ENCODE measurements around the gene FGD3. TPM values are rescaled to one million over a fixed set of nuclear protein-coding genes. Genes with fewer than 3 reads are reported as not detected.

Gene FGD3
- total RNA-seq, 2 experiments from 2014 or later: 72.1 to 91.2 TPM

DNA sequence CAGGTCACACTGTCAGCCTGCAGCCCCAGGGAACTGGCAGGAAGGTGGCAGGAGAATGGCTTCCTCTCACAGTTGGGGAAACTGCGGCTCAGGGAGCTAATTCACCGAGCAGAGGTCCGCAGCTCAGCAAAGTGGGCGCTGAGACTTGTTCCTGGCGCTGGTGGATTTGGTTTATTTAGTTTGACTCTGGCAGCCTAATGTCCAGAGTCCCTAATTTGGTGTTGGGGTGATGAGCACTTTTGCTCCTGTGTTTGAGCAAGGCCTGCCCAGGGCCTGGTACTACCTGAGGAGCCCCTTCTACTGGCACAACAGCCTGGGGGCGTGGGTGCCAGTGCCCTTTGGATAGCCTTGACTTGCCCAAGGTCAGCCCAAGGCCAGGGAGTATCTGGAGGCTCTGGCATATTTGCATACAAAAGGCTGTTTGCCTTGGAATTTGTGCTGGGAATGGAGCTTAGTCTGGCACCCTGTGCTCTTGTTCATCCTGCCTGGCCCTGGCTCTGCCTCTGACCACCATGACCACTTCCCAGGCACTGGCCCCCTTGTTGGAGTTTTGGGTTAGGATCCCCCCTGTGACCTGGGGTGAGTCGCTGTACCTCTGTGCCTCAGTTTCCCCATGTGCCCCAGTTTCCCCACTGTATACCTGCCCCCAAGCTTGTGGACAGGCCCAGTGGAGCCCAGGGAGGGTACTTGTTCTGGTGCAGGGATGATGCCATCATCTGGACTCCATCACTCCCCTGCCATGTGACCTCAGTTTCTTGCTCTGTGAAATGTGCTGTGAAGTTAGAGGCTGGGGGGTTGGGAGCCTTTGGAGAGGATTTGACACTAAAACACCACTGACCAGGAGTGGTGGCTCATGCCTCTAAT, 112.6 kb downstream of the FGD3 start:
- CTCF ChIA-PET: interaction anchor here (0.8 to 2.6 kb wide), 13 partner anchors 10 to 245 kb away, joined by 3 to 9 read pairs (median 4); partner anchors contain the start of gene CARD19
- peak overlapping the region; percentile 85 for H3K4me3 Mint-ChIP-seq
- DNase-seq: no peak

DNA sequence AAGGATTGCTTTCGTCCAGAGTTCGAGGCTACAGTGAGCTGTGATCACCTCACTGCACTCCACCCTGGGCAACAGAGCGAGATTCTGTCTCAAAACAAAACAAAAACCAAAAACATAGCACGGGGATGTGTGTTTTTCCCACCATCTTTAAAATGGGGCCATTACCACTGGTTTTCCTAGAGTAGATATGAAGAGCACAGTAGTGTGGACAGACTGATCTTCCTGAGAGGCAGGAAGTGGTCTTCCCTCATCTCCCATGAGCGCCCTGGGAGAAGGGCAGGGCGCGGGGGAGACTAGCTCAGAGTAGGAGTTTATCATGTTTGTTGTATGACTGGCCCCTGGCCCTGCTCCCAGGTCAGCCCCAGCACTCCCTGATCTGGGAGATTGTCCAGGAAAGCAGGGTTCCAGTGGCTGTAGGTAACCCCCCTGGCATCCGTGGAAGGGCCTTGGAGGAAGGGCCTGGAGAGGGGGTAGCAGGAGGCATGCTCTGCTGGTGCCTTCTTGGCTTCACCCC, 113.5 kb downstream of the FGD3 start:
- H3K27ac Mint-ChIP-seq: peak overlapping the region; percentile 93
- H3K9me3 Mint-ChIP-seq (ENCODE audit: low read depth): no peaks in the 10 kb centered on the region
- peaks cover 24% of the 10 kb centered on the region for H3K36me3 Mint-ChIP-seq
- DNase-seq (no peak), ATAC-seq (no peak)
- peak overlapping the region; percentile 85 for H3K4me3 Mint-ChIP-seq
- CTCF ChIA-PET: interaction anchor here (0.9 to 2.6 kb wide), 9 partner anchors 16 to 244 kb away, joined by 3 to 9 read pairs (median 4); partner anchors contain the start of gene CARD19
- no peaks in the 10 kb centered on the region for H3K27me3 Mint-ChIP-seq
- peaks cover 69% of the 10 kb centered on the region for H3K4me1 Mint-ChIP-seq

More for the DNA sequence above, 112.6 kb downstream of the FGD3 start:
- Mint-ChIP-seq H3K27me3 (no peaks in the 10 kb centered on the region), H3K27ac (peak overlapping the region; percentile 93), H3K9me3 (ENCODE audit: low read depth) (no peaks in the 10 kb centered on the region), H3K4me1 (peaks cover 61% of the 10 kb centered on the region), H3K36me3 (peaks cover 17% of the 10 kb centered on the region)
- ATAC-seq: no peak

DNA sequence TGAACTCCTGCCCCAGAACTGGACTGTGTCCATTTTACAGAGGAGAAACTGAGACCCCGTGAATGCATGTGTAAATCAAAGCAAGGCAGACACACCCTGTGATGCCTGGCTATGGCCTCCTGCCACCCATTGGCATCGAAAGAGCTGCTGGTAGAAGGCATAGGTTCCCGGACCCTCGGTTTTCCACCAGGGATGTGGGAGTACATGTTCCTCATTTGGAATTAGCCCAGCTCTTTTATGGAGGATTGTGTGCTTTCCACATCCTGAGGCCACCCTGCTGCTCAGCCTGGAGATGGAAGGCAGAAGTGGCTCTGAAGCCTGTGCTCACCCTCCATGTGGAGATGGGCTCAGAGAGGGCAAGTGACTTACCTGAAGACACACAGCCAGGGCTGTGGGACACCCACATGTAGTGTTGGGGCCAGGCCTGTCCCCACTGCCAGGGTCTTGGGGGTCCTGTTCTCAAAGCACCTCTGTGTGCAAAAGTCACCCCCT, 114.0 kb downstream of the FGD3 start:
- Mint-ChIP-seq H3K27me3 (no peaks in the 10 kb centered on the region), H3K4me1 (peaks cover 72% of the 10 kb centered on the region), H3K4me3 (peak overlapping the region; percentile 85), H3K36me3 (peaks cover 26% of the 10 kb centered on the region), H3K27ac (peak overlapping the region; percentile 93), H3K9me3 (ENCODE audit: low read depth) (no peaks in the 10 kb centered on the region)
- ATAC-seq (no peak), DNase-seq (no peak)
- CTCF ChIA-PET: interaction anchor here (0.9 to 2.6 kb wide), 8 partner anchors 17 to 244 kb away, joined by 3 to 9 read pairs (median 4); partner anchors contain the start of gene CARD19

DNA sequence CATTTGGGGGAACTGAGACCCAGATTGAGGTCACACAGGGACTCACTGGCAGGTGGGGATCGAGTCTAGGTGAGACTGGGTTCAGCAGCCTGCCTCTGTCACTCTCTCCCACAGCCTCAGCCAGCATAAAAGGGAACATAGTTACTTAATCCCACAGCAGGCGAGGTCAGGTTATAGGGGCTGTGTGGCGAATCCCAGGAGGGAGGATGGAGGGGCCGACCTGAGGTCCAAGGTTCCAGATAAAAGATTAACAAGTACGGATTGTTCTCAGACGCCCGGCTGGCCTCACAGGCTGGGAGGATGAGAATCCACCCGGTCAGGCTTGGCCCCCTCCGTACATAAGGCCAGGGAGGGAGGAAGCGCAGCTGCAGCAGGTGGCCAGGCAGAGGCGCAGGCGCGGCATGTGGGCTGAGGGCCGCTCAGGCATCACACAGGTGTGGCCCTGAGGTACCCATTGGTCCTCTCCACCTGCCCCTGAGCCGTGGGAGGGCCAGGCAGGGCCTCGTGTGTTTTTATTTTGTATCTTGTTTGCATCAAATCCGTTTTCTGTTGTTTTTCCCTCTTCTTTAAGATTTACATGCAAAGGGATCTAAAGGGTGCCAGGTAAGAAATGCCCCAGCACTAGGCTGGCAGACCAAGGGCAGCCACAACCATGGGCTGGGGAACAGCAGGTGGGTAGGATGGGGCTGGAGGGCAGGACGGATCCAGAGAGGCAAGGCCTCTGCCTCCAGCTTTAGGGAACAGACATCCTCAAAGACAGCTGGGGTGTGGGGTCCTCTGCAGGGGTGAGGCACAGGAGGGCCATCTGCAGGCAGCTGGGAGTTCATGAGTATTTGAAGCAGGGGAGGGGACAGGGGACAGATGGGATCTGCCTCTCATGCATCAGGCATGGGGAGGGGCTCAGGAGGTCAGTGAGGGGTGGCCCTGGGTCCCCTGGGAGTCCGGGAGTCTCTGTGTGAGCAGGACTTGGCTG, 114.8 kb downstream of the FGD3 start:
- Mint-ChIP-seq H3K27ac (peak overlapping the region; percentile 93), H3K9me3 (ENCODE audit: low read depth) (no peaks in the 10 kb centered on the region), H3K36me3 (peaks cover 31% of the 10 kb centered on the region), H3K27me3 (no peaks in the 10 kb centered on the region), H3K4me3 (peak overlapping the region; percentile 85), H3K4me1 (peaks cover 76% of the 10 kb centered on the region)
- CTCF ChIA-PET: interaction anchor here (1.0 to 1.2 kb wide), 2 partner anchors 34 to 47 kb away, joined by 4 to 5 read pairs; no protein-coding TSS in a partner anchor
- DNase-seq (no peak), ATAC-seq (no peak)

DNA sequence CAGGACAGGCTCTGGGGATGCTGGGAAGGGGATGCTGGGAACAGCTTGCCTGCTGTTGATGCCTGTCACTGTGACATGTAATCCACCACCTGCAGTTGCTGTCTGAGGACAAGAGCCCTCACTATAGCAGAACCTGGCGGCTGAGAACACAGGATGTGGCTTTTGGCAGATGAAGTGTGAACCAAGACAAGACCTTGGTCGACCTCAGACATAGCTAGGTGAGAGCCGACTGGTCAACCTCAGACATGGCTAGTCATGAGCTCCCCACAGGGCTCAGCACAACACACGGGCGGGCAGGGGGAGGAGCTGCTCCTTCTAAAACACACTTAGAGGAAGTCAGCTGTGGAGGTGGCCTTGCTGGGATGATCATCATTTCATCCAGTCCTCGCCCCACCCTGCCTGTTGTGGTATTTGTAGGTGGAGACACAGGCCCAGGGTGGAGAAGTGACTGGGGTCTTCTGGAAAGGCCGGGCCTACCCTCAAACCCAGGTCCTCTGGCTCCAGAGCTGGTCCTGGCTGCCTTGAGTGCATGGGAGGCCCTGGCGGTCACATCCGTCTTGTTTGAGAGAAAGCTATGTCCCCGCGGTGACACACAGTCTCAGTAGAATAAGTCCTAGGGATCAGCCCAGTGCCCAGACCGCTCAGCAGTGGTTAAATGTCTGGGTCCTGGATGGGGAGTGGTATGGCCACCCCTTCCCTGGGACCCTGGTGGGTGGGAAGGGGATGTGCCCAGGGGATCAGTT, 117.2 kb downstream of the FGD3 start:
- Mint-ChIP-seq H3K4me1 (peaks cover 77% of the 10 kb centered on the region), H3K27ac (peak overlapping the region; percentile 98), H3K27me3 (no peaks in the 10 kb centered on the region), H3K36me3 (peaks cover 52% of the 10 kb centered on the region), H3K9me3 (ENCODE audit: low read depth) (no peaks in the 10 kb centered on the region), H3K4me3 (peak overlapping the region; percentile 71)
- CTCF ChIA-PET: interaction anchor here (0.7 to 3.0 kb wide), 17 partner anchors 14 to 502 kb away, joined by 3 to 20 read pairs (median 4); partner anchors contain the start of gene CARD19
- DNase-seq (peak; percentile 99), ATAC-seq (peak; percentile 91)

DNA sequence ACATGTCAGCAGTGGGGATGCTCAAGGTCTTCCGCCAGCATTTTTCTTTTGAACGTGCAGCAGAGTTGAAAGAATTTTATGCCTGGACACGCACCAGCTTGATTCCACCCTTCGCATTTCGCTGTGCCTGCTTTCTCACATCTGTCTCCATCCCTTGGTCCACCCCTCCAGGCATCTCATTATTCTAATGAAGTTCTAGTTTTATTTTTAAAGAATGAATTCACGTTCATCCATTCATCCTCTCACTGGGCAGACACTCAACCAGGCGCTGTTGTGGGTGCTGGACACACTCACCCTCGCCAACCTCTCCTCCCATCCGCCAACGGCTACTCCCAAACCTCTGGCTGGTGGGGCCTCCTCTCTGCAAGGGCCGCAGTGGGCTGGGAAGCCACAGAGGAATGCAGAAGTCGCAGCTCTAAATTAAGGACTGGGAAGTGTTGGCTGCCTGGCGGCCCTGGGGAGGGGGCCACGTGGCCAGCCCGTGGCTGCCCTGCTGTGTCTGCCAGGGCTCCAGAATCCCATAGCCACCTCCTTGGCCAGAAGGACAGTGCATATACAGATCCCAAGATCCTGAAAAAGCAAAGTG, 117.9 kb downstream of the FGD3 start:
- H3K36me3 Mint-ChIP-seq: peaks cover 53% of the 10 kb centered on the region
- DNase-seq (no peak), ATAC-seq (no peak)
- CTCF ChIA-PET: interaction anchor here (0.7 to 3.0 kb wide), 13 partner anchors 15 to 108 kb away, joined by 3 to 20 read pairs (median 4); partner anchors contain the start of gene CARD19
- peak overlapping the region; percentile 71 for H3K4me3 Mint-ChIP-seq
- H3K4me1 Mint-ChIP-seq: peaks cover 71% of the 10 kb centered on the region
- H3K27ac Mint-ChIP-seq: peak overlapping the region; percentile 98
- H3K9me3 Mint-ChIP-seq (ENCODE audit: low read depth): no peaks in the 10 kb centered on the region
- no peaks in the 10 kb centered on the region for H3K27me3 Mint-ChIP-seq

DNA sequence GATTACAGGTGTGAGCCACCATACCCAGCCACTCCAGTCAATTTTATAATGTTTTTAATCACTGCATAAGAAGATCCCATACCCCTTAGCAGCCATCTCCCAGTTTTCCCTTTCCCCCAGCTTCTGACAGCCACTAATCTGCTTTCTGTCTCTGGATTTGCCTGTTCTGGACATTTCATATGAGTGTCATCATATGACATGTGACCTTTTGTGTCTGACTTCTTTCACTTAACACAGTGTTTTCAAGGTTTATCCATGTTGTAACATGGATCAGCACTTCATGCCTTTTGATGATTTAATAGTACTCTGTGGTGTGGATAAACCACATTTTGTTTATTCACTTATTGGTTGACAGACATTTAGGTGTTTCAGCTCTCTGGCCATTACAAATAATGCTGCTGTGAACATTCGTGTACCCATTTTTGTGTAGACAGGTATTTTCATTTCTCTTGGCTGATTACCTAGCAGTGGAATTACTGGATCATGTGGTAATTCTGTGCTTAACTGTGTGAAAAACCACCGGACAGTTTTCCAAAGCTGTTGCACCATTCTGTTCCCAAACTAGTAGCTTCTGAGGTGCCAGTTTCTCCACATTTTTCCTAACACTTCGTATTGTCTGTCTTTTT, 119.8 kb downstream of the FGD3 start:
- CTCF ChIA-PET: interaction anchor here (0.8 to 1.9 kb wide), 3 partner anchors 39 to 64 kb away, joined by 3 to 5 read pairs (median 5); no protein-coding TSS in a partner anchor
- no peaks in the 10 kb centered on the region for H3K9me3 Mint-ChIP-seq (ENCODE audit: low read depth)
- no peak overlapping the region for H3K27ac Mint-ChIP-seq
- DNase-seq: no peak
- H3K4me3 Mint-ChIP-seq: no peak overlapping the region
- peaks cover 58% of the 10 kb centered on the region for H3K36me3 Mint-ChIP-seq
- H3K4me1 Mint-ChIP-seq: peaks cover 52% of the 10 kb centered on the region
- H3K27me3 Mint-ChIP-seq: no peaks in the 10 kb centered on the region
- no peak for ATAC-seq

DNA sequence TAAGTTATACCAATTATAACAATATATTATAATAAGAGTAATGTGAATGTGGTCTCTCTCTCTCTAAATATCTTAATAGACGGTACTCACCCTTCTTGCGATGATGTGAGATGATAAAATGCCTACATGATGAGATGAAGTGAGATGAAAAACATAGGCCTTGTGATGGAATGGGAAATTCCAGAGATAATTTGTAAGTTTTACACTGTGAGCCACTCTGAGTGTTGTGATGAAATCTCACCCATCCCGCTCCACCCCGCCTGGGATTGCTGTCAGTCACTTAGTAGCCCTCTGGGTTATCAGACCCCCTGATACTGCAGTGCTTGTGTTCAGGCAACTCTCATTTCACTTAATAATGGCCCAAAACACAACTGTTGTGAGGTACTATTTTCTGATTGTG, 121.6 kb downstream of the FGD3 start:
- H3K27ac Mint-ChIP-seq: no peak overlapping the region
- no peak for ATAC-seq
- no peak overlapping the region for H3K4me3 Mint-ChIP-seq
- H3K36me3 Mint-ChIP-seq: peaks cover 53% of the 10 kb centered on the region
- no peaks in the 10 kb centered on the region for H3K9me3 Mint-ChIP-seq (ENCODE audit: low read depth)
- CTCF ChIA-PET: interaction anchor here (1.0 kb wide), 1 partner anchor 15 kb away, joined by 3 read pairs; no protein-coding TSS in a partner anchor
- H3K4me1 Mint-ChIP-seq: peaks cover 35% of the 10 kb centered on the region
- H3K27me3 Mint-ChIP-seq: no peaks in the 10 kb centered on the region
- DNase-seq: no peak

DNA sequence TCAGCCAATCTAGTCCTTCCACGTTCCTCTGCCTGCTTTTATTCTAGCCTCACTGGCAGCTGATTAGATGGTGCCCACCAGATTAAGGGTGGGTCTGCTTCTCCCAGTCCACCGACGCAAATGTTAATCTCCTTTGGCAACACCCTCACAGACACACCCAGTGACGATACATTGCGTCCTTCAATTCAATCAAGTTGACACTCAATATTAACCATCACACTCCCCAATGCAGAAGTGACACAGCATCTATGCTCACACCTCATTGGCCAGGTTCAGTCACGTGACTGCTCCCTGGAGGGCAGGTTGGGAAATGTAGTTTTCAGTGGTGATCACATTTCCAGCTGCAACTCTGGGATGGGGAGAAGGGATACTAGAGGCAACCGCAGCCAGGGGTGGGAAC, 124.1 kb downstream of the FGD3 start:
- Mint-ChIP-seq H3K9me3 (ENCODE audit: low read depth) (no peaks in the 10 kb centered on the region), H3K4me3 (no peak overlapping the region), H3K36me3 (peaks cover 40% of the 10 kb centered on the region), H3K4me1 (peaks cover 15% of the 10 kb centered on the region), H3K27ac (no peak overlapping the region), H3K27me3 (no peaks in the 10 kb centered on the region)
- CTCF ChIA-PET: interaction anchor here (1.0 kb wide), 1 partner anchor 68 kb away, joined by 3 read pairs; no protein-coding TSS in a partner anchor
- no peak for DNase-seq
- ATAC-seq: no peak

DNA sequence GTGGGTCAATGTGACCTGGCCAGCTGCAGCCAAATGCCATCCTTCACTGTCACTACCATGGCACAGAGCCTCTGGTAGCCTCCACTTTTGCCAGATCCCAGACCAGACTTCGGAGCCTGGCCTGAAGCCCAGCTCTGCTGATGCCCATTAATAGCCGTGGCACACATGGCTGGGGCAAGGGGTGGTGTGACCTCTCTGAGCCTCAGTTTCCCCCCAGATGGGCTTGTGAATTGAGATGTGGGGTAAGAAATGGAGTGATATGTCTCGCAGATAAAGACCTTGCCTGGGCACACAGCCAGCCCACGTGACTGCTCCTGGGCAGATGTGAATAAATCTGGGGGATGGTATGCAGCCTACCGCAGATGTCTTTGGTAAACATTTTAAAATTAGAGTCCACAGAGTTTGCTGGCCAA, 125.1 kb downstream of the FGD3 start:
- H3K4me1 Mint-ChIP-seq: peaks cover 11% of the 10 kb centered on the region
- DNase-seq (no peak), ATAC-seq (no peak)
- no peak overlapping the region for H3K27ac Mint-ChIP-seq
- H3K27me3 Mint-ChIP-seq: no peaks in the 10 kb centered on the region
- H3K4me3 Mint-ChIP-seq: no peak overlapping the region
- CTCF ChIA-PET: no interaction called here
- no peaks in the 10 kb centered on the region for H3K9me3 Mint-ChIP-seq (ENCODE audit: low read depth)
- peaks cover 36% of the 10 kb centered on the region for H3K36me3 Mint-ChIP-seq

DNA sequence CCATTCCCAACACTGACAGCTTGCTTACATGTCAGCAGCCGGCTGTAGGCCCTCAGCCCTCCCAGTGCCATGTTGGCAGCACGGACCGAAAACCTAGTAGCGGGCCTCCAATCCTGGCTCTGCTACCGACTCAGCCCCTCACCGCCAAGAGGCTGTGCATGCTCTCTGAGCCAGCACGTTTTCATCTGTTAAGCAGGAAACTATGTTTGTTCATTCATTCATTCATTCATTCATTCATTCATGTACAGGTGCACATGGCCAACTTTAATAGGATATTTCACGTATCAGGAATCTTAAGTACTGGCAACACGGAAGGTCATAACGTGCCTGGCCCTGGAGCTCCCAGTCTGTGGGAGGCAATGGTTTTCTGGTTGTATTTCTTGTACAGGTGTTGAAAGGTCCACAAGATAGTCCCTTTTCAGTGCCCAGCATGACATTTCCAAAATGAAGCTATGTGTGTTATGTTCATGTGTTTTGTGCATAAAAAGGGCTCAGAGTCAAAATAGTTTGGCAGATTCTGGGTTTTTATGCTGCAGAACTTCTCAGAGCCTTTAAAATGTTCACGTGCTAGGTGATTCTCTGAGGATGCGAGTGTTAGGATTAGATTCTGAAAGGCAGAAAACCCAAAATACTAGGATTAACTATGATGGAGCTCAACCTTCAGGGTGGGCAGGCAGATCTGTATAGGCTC, 128.9 kb downstream of the FGD3 start:
- Mint-ChIP-seq H3K9me3 (ENCODE audit: low read depth) (no peaks in the 10 kb centered on the region), H3K4me3 (no peak overlapping the region), H3K27me3 (no peaks in the 10 kb centered on the region), H3K4me1 (peaks cover 17% of the 10 kb centered on the region), H3K27ac (no peak overlapping the region), H3K36me3 (peaks cover 27% of the 10 kb centered on the region)
- ATAC-seq: no peak
- CTCF ChIA-PET: interaction anchor here (0.9 to 1.3 kb wide), 4 partner anchors 11 to 72 kb away, joined by 3 read pairs; no protein-coding TSS in a partner anchor
- DNase-seq: no peak

Measured in activated CD8-positive, alpha-beta memory T cell treated with anti-CD3 and anti-CD28 coated beads, Interleukin-2, amount 10 ng/mL, durations not matched to agents 7 days and 5 days (primary cell).